ENCODE measurements around the gene CCR6.

CCR6 gene

DNA sequence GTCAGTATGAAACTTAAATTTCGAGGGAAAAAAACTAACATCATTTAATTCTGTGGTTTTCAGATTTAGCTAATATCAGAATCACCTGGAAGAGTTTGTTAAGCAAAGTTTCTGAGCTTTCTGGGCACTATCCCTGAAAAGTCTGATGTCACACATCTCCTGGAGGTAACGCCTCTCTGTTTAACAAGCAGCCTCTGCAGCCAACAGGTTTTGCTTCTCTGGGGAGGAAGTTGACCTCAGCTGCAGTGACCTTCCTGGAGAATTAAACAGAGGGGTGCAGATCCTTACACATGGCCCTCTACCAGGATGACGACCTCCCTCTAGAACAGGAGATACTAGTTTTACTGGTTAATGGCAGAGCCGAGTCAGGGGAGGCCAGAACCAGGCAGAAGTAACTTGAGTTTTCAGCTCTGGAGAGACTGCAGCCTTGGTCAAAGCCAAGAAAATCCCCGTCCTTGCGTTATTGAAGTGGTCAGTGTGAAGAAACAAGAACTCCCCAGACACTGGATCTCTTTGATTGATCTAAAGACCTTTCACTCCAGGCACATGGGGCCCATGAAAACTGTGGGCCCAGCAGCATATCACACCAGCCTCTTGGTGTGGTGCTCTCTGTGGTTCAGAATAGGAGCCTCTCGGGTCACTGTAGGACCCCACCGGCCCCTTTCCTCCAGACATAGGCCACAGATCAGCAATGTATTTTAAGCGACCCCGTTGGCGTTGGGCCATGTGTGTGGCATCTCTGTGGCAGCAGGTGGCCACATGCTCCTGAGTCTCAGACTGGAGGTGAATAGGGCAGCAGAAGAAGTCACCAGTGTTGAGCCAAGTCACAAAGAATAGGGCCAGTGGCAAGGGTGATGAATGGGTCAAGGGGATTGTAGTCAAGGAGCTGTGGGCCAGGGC lies 33.4 kb upstream of the CCR6 start:
- TF ChIP-seq, protein P1, sequence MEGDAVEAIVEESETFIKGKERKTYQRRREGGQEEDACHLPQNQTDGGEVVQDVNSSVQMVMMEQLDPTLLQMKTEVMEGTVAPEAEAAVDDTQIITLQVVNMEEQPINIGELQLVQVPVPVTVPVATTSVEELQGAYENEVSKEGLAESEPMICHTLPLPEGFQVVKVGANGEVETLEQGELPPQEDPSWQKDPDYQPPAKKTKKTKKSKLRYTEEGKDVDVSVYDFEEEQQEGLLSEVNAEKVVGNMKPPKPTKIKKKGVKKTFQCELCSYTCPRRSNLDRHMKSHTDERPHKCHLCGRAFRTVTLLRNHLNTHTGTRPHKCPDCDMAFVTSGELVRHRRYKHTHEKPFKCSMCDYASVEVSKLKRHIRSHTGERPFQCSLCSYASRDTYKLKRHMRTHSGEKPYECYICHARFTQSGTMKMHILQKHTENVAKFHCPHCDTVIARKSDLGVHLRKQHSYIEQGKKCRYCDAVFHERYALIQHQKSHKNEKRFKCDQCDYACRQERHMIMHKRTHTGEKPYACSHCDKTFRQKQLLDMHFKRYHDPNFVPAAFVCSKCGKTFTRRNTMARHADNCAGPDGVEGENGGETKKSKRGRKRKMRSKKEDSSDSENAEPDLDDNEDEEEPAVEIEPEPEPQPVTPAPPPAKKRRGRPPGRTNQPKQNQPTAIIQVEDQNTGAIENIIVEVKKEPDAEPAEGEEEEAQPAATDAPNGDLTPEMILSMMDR (conservative IDR thresholded peaks at IDR 0.05; ENCODE audit: low read length) = no peak
- no peak for DNase-seq (ENCODE audit: low read depth)
- no peak overlapping the region for H3K4me3 ChIP-seq (ENCODE audit: low read length)

DNA sequence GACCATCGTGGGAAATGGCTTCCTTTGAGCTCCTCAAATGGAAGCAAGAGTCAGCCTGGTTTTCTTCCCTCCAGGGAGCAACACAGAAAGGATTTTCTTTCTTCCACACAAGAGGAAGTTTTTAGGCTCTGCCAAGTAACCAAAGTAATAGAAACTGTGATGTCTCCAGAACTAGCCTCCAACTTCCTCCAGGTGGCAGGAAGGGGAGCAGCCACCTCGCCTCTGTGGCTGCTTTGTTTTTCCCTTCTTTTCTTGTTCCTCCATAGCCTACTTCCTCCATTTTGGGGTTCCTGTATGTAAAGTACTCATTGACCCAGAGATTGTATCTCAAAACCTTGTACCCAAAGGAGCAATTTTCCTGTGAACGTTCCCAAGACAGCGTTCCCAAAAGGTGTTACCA lies 32.7 kb upstream of the CCR6 start:
- TF ChIP-seq, protein P1 (conservative IDR thresholded peaks at IDR 0.05; ENCODE audit: low read length) = no peak
- H3K4me3 ChIP-seq (ENCODE audit: low read length) = no peak overlapping the region
- no peak for DNase-seq (ENCODE audit: low read depth)

DNA sequence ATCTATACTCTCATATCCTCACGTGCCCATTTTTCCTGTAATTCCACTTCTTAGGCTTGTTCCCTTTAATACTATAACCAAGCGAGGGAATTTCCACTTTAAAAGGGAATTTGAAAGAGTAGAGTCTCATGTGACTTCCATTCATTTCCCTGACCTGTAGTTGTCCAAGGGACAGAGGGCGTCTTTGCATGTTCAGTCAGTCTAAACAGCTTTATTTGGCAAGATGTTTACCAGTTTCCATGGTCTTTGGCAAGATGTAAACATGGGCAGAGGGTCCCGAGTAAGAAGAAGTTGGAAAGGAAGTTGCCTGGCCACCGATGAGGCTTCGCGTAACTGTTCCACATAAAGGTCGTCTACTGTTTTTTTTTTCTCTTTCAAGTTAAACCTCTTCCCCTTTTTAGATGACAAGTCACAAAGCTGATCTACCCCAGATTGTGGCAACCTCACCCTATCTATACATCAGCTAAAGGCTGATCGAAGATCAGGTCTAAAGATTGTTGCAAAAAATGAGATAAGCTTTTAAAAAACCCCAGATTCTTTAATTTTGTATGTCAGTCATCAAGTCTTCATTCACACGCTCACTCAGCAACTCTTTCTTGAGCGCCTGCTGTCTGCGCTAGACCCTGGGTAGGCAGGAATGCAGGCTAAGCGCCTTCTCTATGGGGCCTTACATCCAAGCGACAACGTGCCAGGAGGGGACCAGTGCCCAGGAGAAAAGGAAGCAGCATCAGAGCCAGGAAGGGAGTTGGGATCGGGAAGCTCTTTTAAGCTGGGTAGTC lies 31.7 kb upstream of the CCR6 start:
- no peak overlapping the region for H3K4me3 ChIP-seq (ENCODE audit: low read length)
- TF ChIP-seq, protein P1 (conservative IDR thresholded peaks at IDR 0.05; ENCODE audit: low read length) = no peak
- no peak for DNase-seq (ENCODE audit: low read depth)

DNA sequence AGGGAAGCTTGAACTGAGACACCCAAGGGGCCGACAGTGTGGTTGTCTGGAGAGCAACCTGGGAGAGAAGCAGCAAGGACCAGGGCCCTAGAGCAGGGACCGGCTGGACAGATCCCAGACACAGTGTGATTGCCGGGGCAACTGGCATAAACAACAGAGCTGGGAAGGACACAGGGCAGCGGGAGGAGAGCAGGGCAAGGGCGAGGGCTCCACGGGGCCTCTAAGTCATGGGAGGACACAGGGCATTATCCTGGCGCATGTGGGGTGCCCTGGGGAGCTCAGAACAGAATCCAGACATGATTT lies 31.1 kb upstream of the CCR6 start:
- TF ChIP-seq, protein P1 (conservative IDR thresholded peaks at IDR 0.05; ENCODE audit: low read length) = no peak
- H3K4me3 ChIP-seq (ENCODE audit: low read length) = no peak overlapping the region
- no peak for DNase-seq (ENCODE audit: low read depth)

DNA sequence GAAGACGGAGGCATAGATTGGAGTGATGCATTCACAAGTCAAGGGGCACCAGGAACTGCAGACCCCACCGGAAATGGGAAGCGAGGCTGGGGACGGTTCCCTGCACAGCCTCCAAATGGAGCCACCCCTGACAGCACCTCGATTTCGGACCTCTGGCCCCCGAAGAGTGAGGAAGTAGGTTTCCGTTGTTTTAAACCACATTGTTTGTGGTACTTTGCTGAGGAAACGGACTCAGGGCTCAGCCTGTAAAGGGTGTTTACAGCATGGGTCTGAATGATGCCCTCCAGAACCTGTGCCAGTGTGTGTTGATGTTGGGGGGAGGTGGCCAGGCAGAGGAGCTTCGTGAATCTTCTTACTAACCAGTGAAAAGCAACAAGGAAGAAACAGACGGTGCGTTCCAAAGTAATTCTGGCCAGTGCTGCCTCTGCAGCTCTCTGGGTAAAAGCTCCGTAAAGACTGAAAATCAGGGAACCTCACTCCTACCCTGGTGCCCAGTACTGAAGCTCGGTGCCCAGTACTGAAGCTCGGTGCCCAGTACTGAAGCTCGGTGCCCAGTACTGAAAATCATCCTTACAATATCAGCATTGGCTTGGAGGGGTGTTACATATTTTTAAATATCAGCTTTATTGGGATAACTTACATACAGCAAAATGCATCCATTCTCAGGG lies 30.1 kb upstream of the CCR6 start:
- no peak overlapping the region for H3K4me3 ChIP-seq (ENCODE audit: low read length)
- no peak for DNase-seq (ENCODE audit: low read depth)
- TF ChIP-seq, protein P1 (conservative IDR thresholded peaks at IDR 0.05; ENCODE audit: low read length) = no peak

DNA sequence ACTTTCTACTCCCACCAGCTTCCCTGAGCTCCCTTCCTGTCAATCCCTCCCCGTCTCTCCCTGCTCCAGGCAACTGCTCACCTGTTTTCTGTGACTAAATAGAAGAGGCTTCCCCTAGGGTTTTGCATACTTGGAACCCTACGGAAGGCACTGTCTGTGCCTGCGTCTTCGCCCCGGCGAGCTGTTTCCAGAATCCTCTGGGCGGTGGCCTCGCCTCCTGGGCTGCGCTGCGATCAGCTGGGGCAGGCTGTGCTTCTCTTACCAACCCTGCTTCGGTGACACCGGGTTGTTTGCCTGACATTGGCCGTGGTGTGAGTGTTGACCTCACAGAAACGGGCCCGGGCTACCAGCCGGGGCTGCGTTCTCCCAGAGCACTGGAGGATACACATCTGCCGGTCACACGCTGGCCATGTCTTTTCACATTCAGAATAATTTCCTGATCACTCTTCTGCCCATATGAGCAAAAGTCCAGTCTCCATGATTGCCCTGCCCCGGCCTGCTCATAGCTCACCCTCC lies 29.4 kb upstream of the CCR6 start:
- no peak overlapping the region for H3K4me3 ChIP-seq (ENCODE audit: low read length)
- DNase-seq (ENCODE audit: low read depth) = no peak

More for the DNA sequence above, 29.4 kb upstream of the CCR6 start:
- TF ChIP-seq, protein P1 (conservative IDR thresholded peaks at IDR 0.05; ENCODE audit: low read length) = no peak
